SK-N-SH (cell line): ENCODE measurements around the gene NOSTRIN. TPM values are rescaled to one million over a fixed set of nuclear protein-coding genes. Genes with fewer than 3 reads are reported as not detected.

Experiments used
- CTCF ChIA-PET: fragments of 300-600, 350-600 bp; formaldehyde crosslinking; extraction: SDS; loops from one replicate; lab custom pipeline; 2021; lab: Yijun Ruan, JAX
- POLR2A ChIA-PET: fragments of 350-600 bp; sonication (Branson Sonifier 250); formaldehyde crosslinking; extraction: SDS; loops from one replicate; lab custom pipeline; 2020; ENCODE audit warnings: antibody characterized with exemption, inconsistent platforms; lab: Yijun Ruan, JAX
- DNase-seq: peaks from one replicate; pipeline ENCODE4 v3.0.0; 2012
- H2AFZ ChIP-seq: fragments of 200-600 bp; sonication (generic); 2 replicates; pipeline ENCODE4 v1.8.1; 2016; ENCODE audit warnings: antibody characterized with exemption, mild to moderate bottlenecking, low read depth
- H3F3A ChIP-seq: fragments of 200-600 bp; sonication (generic); replicated peaks from 2 replicates; pipeline ENCODE3; 2016; ENCODE audit warnings: antibody characterized with exemption, mild to moderate bottlenecking; ENCODE audit not compliant: insufficient read depth
- H3K27ac ChIP-seq, 2 experiments: fragments of 200-500 bp in 1 of 2; fragments of 200-600 bp in 1 of 2; sonication (Bioruptor generic) in 1 of 2; sonication (generic), shearing (Covaris generic) in 1 of 2; 2 replicates each; pipeline versions ENCODE4 v1.5.1 to v1.6.1; 2014 to 2016; ENCODE audit warnings: low read depth in 2 of 2, inconsistent platforms in 1 of 2, low read length in 1 of 2, mild to moderate bottlenecking in 1 of 2, mixed read lengths in 1 of 2
- H3K27me3 ChIP-seq: fragments of 200-600 bp; sonication (generic), shearing (Covaris generic); 2 replicates; pipeline ENCODE4 v1.6.1; 2016; ENCODE audit warnings: mixed run types; ENCODE audit not compliant: insufficient read depth
- H3K36me3 ChIP-seq, 2 experiments: fragments of 200-500 bp in 1 of 2; fragments of 200-600 bp in 1 of 2; sonication (Bioruptor generic) in 1 of 2; sonication (generic) in 1 of 2; replicated peaks in 1 of 2; 2 replicates each; pipeline versions ENCODE3 to v1.5.1; 2014 to 2016; ENCODE audit warnings: low read length in 1 of 2, mild to moderate bottlenecking in 1 of 2; ENCODE audit not compliant: insufficient read depth in 2 of 2, control insufficient read depth in 1 of 2
- H3K4me1 ChIP-seq, 2 experiments: fragments of 200-500 bp in 1 of 2; fragments of 200-600 bp in 1 of 2; sonication (Bioruptor generic) in 1 of 2; sonication (generic), shearing (Covaris generic) in 1 of 2; 2 replicates each; pipeline versions ENCODE4 v1.5.1 to v1.6.1; 2014 to 2016; ENCODE audit warnings: low read depth in 1 of 2, low read length in 1 of 2, mixed run types in 1 of 2; ENCODE audit not compliant: insufficient read depth in 2 of 2, control insufficient read depth in 1 of 2
- H3K4me2 ChIP-seq: fragments of 200-600 bp; sonication (generic), shearing (Covaris generic); 2 replicates; pipeline ENCODE4 v1.6.1; 2017; ENCODE audit warnings: mixed run types
- H3K4me3 ChIP-seq, 2 experiments: fragments of 200-500 bp in 1 of 2; fragments of 200-600 bp in 1 of 2; sonication (Bioruptor generic) in 1 of 2; sonication (generic), shearing (Covaris generic) in 1 of 2; 2 replicates each; pipeline versions ENCODE4 v1.5.1 to v1.8.1; 2014 to 2016; ENCODE audit warnings: low read depth in 2 of 2, inconsistent platforms in 1 of 2, low read length in 1 of 2, mild to moderate bottlenecking in 1 of 2, mixed read lengths in 1 of 2, moderate library complexity in 1 of 2
- H3K79me2 ChIP-seq: fragments of 200-600 bp; sonication (generic); 2 replicates; pipeline ENCODE4 v1.8.1; 2017; ENCODE audit warnings: mild to moderate bottlenecking; ENCODE audit not compliant: insufficient read depth
- H3K9ac ChIP-seq: fragments of 200-600 bp; sonication (generic); 2 replicates; pipeline ENCODE4 v1.6.1; 2017; ENCODE audit warnings: mixed run types
- H3K9me2 ChIP-seq: fragments of 200-600 bp; sonication (generic); 2 replicates; pipeline ENCODE4 v1.6.1; 2017; ENCODE audit warnings: mixed run types
- H3K9me3 ChIP-seq: fragments of 200-600 bp; sonication (generic); 2 replicates; pipeline ENCODE4 v1.6.1; 2017; ENCODE audit warnings: mixed run types, mild to moderate bottlenecking, moderate library complexity
- H4K20me1 ChIP-seq: fragments of 200-600 bp; sonication (generic); 2 replicates; pipeline ENCODE4 v1.6.1; 2017; ENCODE audit warnings: mild to moderate bottlenecking, mixed run types; ENCODE audit not compliant: insufficient read depth
- CHD2 ChIP-seq: fragments of 150-350 bp; IDR thresholded peaks from 2 replicates; pipeline ENCODE4 v1.6.1; 2018; ENCODE audit warnings: low read length; ENCODE audit not compliant: partially characterized antibody
- EP300 ChIP-seq, 2 experiments: IDR thresholded peaks; 2 replicates each; pipeline versions ENCODE4 v1.4.0 to v1.6.1; 2012; ENCODE audit warnings: borderline replicate concordance in 1 of 2, low read depth in 1 of 2, low read length in 1 of 2
- EZH2phosphoT487 ChIP-seq: fragments of 200-600 bp; sonication (generic); IDR thresholded peaks from 2 replicates; pipeline ENCODE4 v1.6.1; 2017; ENCODE audit warnings: low read depth, mixed run types, mild to moderate bottlenecking, antibody characterized with exemption, moderate library complexity, borderline replicate concordance
- FOSL2 ChIP-seq: IDR thresholded peaks from 2 replicates; pipeline ENCODE4 v1.4.0; 2012; ENCODE audit warnings: low read depth, mild to moderate bottlenecking, moderate library complexity, borderline replicate concordance
- FOXJ3 ChIP-seq: sonication (generic); formaldehyde crosslinking; IDR thresholded peaks from 2 replicates; pipeline ENCODE4 v1.5.1; 2020; ENCODE audit warnings: mild to moderate bottlenecking, missing genetic modification reagents
- GABPA ChIP-seq: IDR thresholded peaks from 2 replicates; pipeline ENCODE4 v1.4.0; 2012; ENCODE audit warnings: low read depth, mild to moderate bottlenecking
- GATA2 ChIP-seq: sonication (generic); formaldehyde crosslinking; IDR thresholded peaks from 2 replicates; pipeline ENCODE4 v1.5.0; 2020; ENCODE audit warnings: mild to moderate bottlenecking, missing genetic modification reagents
- JUND ChIP-seq: IDR thresholded peaks from 2 replicates; pipeline ENCODE4 v1.4.0; 2012
- MEF2A ChIP-seq: IDR thresholded peaks from 2 replicates; pipeline ENCODE4 v1.4.0; 2012; ENCODE audit warnings: low read depth, borderline replicate concordance
- NFIC ChIP-seq: IDR thresholded peaks from 2 replicates; pipeline ENCODE4 v1.4.0; 2012; ENCODE audit warnings: borderline replicate concordance
- POLR2AphosphoS5 ChIP-seq: IDR thresholded peaks from 2 replicates; pipeline ENCODE4 v1.6.1; 2012; ENCODE audit warnings: low read depth, low read length
- RAD21 ChIP-seq: IDR thresholded peaks from 2 replicates; pipeline ENCODE4 v1.6.1; 2012; ENCODE audit warnings: mild to moderate bottlenecking, low read length
- RFX5 ChIP-seq: IDR thresholded peaks from 2 replicates; pipeline ENCODE4 v1.6.1; 2012; ENCODE audit warnings: mild to moderate bottlenecking, improper control_type of control experiment, low read length
- RXRA ChIP-seq: IDR thresholded peaks from 2 replicates; pipeline ENCODE4 v1.4.0; 2012; ENCODE audit warnings: low read depth, mild to moderate bottlenecking, borderline replicate concordance
- SIN3A ChIP-seq: IDR thresholded peaks from 2 replicates; pipeline ENCODE4 v1.6.1; 2012; ENCODE audit warnings: low read depth, mild to moderate bottlenecking, low read length, moderate library complexity, borderline replicate concordance
- SMC3 ChIP-seq: IDR thresholded peaks from 2 replicates; pipeline ENCODE4 v1.6.1; 2012; ENCODE audit warnings: low read depth, low read length, improper control_type of control experiment
- TAF1 ChIP-seq: IDR thresholded peaks from 2 replicates; pipeline ENCODE4 v1.6.1; 2012; ENCODE audit warnings: low read depth, mild to moderate bottlenecking, low read length, moderate library complexity, borderline replicate concordance
- TCF12 ChIP-seq: IDR thresholded peaks from 2 replicates; pipeline ENCODE4 v1.4.0; 2012
- TEAD4 ChIP-seq: IDR thresholded peaks from 2 replicates; pipeline ENCODE4 v1.4.0; 2012; ENCODE audit warnings: mild to moderate bottlenecking, borderline replicate concordance; ENCODE audit not compliant: insufficient read depth
- WGBS: methylation state at CpG from one replicate; pipeline ENCODE4 v1.1.6; 2017; ENCODE audit warnings: low lambda C conversion rate; 5-methylcytosine and 5-hydroxymethylcytosine counted together
- polyA plus RNA-seq, 3 experiments: library from polyadenylated mRNA; depleted of rRNA; stranded (reverse); fragments of >200 nt; gene quantifications; 2 replicates each; pipeline ENCODE4 v1.2.3, GENCODE V29; 2012
- TF ChIP-seq, protein P1 (sequence below): IDR thresholded peaks from 2 replicates; pipeline ENCODE4; 2012
- TF ChIP-seq, protein P2 (sequence below): fragments of 150-350 bp; IDR thresholded peaks from 2 replicates; pipeline ENCODE4 v1.6.1; 2016; ENCODE audit warnings: mild to moderate bottlenecking, low read depth, low read length
- TF ChIP-seq, protein P3 (sequence below): IDR thresholded peaks from 2 replicates; pipeline ENCODE4 v1.4.0; 2012; ENCODE audit warnings: low read depth, borderline replicate concordance
- TF ChIP-seq, protein P4 (sequence below): IDR thresholded peaks from 2 replicates; pipeline ENCODE4 v1.4.0; 2012; ENCODE audit warnings: low read depth, borderline replicate concordance

Gene NOSTRIN
- polyA plus RNA-seq, 1 of the 3 experiments (the other 2 are of a cell fraction) = not detected

DNA sequence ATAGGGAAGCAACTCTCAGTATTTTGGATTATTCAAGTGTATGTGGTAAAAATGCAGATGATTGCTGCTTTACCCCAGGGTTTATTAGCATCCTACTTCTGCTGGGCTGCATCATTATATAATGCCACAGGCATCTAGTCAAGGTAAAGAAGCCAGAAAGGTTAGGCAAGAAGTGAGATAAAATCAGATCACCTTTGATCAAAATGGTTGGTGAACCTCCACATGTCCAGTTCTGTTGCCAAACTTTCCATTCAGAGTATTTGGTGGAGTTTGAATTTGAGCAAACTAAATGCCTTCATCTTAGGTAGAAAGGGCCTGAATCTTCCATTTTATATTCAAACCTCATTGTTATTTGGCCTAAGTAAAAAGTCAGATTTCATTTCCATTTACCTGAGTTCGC lies 29.7 kb upstream of the NOSTRIN start:
- WGBS = 100% methylated on average over 1 of the region's 1 CpG
- H3F3A ChIP-seq = no peaks in the 10 kb centered on the region
- CTCF ChIA-PET = interaction anchor here (0.6 to 1.7 kb wide), 3 partner anchors 66 to 149 kb away, joined by 3 read pairs; no protein-coding TSS in a partner anchor

DNA sequence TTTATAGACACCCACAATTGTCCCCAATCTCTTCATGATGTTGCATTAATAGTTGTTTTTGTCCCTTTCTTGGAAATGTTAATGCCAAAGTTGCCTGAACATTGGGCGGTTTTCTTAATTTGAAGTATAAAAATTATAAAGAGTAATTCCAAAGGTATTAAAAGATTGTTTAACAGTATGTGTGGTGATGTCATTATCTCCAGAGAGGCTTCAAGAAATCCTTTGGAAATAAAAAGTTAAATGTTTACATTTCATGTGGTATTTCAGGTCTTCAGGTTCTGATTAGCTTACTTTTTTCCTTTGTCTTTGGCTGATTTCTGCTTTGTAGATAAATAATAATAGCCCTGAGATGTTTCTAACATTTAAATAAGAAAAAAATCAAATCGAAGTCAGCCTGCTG lies 29.3 kb upstream of the NOSTRIN start:
- no peaks in the 10 kb centered on the region for H3K9me2 ChIP-seq
- H3K9ac ChIP-seq = no peak overlapping the region
- ChIA-PET CTCF (interaction anchor here (0.6 to 1.7 kb wide), 3 partner anchors 66 to 148 kb away, joined by 3 read pairs; no protein-coding TSS in a partner anchor), POLR2A (no interaction called here)
- no peak overlapping the region for H3K4me3 ChIP-seq
- no peaks in the 10 kb centered on the region for H3F3A ChIP-seq
- no peaks in the 10 kb centered on the region for H3K9me3 ChIP-seq
- no peak overlapping the region for H2AFZ ChIP-seq
- 55% methylated on average over 2 of the region's 2 CpGs for WGBS
- H3K27me3 ChIP-seq = no peaks in the 10 kb centered on the region
- peaks cover 0 to 7% of the 10 kb centered on the region in 2 experiments; a peak in 1 of 4 replicates for H3K4me1 ChIP-seq
- H3K79me2 ChIP-seq = no peaks in the 10 kb centered on the region
- TF ChIP-seq, protein P1, sequence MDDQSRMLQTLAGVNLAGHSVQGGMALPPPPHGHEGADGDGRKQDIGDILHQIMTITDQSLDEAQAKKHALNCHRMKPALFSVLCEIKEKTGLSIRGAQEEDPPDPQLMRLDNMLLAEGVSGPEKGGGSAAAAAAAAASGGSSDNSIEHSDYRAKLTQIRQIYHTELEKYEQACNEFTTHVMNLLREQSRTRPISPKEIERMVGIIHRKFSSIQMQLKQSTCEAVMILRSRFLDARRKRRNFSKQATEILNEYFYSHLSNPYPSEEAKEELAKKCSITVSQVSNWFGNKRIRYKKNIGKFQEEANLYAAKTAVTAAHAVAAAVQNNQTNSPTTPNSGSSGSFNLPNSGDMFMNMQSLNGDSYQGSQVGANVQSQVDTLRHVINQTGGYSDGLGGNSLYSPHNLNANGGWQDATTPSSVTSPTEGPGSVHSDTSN = no peak
- no peak for TF ChIP-seq RXRA
- no peak for TF ChIP-seq FOXJ3
- no peak for TF ChIP-seq MEF2A
- TF ChIP-seq JUND = no peak
- no peak for TF ChIP-seq TAF1
- TF ChIP-seq NFIC = no peak
- TF ChIP-seq FOSL2 = no peak
- TF ChIP-seq, protein P2, sequence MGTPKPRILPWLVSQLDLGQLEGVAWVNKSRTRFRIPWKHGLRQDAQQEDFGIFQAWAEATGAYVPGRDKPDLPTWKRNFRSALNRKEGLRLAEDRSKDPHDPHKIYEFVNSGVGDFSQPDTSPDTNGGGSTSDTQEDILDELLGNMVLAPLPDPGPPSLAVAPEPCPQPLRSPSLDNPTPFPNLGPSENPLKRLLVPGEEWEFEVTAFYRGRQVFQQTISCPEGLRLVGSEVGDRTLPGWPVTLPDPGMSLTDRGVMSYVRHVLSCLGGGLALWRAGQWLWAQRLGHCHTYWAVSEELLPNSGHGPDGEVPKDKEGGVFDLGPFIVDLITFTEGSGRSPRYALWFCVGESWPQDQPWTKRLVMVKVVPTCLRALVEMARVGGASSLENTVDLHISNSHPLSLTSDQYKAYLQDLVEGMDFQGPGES = no peak
- TF ChIP-seq TEAD4 = no peak
- no peak for TF ChIP-seq POLR2AphosphoS5
- TF ChIP-seq TCF12 = no peak
- peaks cover 0 to 3% of the 10 kb centered on the region in 2 experiments for H3K36me3 ChIP-seq
- no peak overlapping the region for H3K27ac ChIP-seq
- H3K4me2 ChIP-seq = no peak overlapping the region
- no peaks in the 10 kb centered on the region for H4K20me1 ChIP-seq
- DNase-seq = no peak

More for the DNA sequence above, 29.7 kb upstream of the NOSTRIN start:
- no peaks in the 10 kb centered on the region for H3K9me3 ChIP-seq
- no peak overlapping the region for H2AFZ ChIP-seq
- no peak overlapping the region for H3K27ac ChIP-seq
- H3K36me3 ChIP-seq = peaks cover 0 to 3% of the 10 kb centered on the region in 2 experiments
- H3K9ac ChIP-seq = no peak overlapping the region
- no peak overlapping the region for H3K4me3 ChIP-seq
- no peaks in the 10 kb centered on the region for H4K20me1 ChIP-seq
- H3K4me1 ChIP-seq = peaks cover 0 to 7% of the 10 kb centered on the region in 2 experiments; a peak in 1 of 4 replicates
- no peaks in the 10 kb centered on the region for H3K9me2 ChIP-seq
- H3K4me2 ChIP-seq = no peak overlapping the region
- H3K79me2 ChIP-seq = no peaks in the 10 kb centered on the region
- POLR2A ChIA-PET = no interaction called here
- TF ChIP-seq GATA2 (CRISPR knock-in tag) (no peak), JUND (no peak), EP300 (IDR thresholded peaks at IDR 0.05; ENCODE audit: borderline replicate concordance in 1 of 2, low read depth in 1 of 2, low read length in 1 of 2) (no peak), RAD21 (no peak), GABPA (no peak), CHD2 (no peak), SMC3 (no peak), EZH2phosphoT487 (no peak), FOSL2 (no peak), MEF2A (no peak), SIN3A (no peak), TCF12 (no peak), RFX5 (no peak)
- TF ChIP-seq, protein P2 = no peak
- TF ChIP-seq, protein P3, sequence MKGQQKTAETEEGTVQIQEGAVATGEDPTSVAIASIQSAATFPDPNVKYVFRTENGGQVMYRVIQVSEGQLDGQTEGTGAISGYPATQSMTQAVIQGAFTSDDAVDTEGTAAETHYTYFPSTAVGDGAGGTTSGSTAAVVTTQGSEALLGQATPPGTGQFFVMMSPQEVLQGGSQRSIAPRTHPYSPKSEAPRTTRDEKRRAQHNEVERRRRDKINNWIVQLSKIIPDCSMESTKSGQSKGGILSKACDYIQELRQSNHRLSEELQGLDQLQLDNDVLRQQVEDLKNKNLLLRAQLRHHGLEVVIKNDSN = no peak
- TF ChIP-seq, protein P4, sequence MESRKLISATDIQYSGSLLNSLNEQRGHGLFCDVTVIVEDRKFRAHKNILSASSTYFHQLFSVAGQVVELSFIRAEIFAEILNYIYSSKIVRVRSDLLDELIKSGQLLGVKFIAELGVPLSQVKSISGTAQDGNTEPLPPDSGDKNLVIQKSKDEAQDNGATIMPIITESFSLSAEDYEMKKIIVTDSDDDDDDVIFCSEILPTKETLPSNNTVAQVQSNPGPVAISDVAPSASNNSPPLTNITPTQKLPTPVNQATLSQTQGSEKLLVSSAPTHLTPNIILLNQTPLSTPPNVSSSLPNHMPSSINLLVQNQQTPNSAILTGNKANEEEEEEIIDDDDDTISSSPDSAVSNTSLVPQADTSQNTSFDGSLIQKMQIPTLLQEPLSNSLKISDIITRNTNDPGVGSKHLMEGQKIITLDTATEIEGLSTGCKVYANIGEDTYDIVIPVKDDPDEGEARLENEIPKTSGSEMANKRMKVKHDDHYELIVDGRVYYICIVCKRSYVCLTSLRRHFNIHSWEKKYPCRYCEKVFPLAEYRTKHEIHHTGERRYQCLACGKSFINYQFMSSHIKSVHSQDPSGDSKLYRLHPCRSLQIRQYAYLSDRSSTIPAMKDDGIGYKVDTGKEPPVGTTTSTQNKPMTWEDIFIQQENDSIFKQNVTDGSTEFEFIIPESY = no peak
- no peaks in the 10 kb centered on the region for H3K27me3 ChIP-seq
- no peak for DNase-seq
